Suppressor macrophage (primary cell): ENCODE results near the gene MTCL1.

Source experiments
- DNase-seq, 4 experiments: peaks; one replicate each; pipeline ENCODE4 v3.0.0-alpha.2; 2020 to 2022

The MTCL1 gene

GRCh38 chr18:8688216-8688800 lies 17.0 kb upstream of the MTCL1 start:
- DNase-seq = no peak

- no peak for DNase-seq
These were observed 16.5 kb upstream of the MTCL1 start for GRCh38 chr18:8688816-8689215.

GRCh38 chr18:8689517-8689916 lies 15.8 kb upstream of the MTCL1 start:
- DNase-seq = no peak

GRCh38 chr18:8694891-8695290 lies 10.5 kb upstream of the MTCL1 start:
- DNase-seq = no peak

GRCh38 chr18:8695932-8696517 lies 9.3 kb upstream of the MTCL1 start:
- peak in 2 of 4 experiments; percentile 11 to 13 for DNase-seq

GRCh38 chr18:8696749-8697211 lies 8.6 kb upstream of the MTCL1 start:
- DNase-seq = peak; percentile 71 to 88 (median 83)

- no peak for DNase-seq
These were observed 6.2 kb upstream of the MTCL1 start for GRCh38 chr18:8699126-8699525.

GRCh38 chr18:8699948-8700347 lies 5.4 kb upstream of the MTCL1 start:
- DNase-seq = peak; percentile 30 to 64 (median 52)

GRCh38 chr18:8701546-8702118 lies 3.7 kb upstream of the MTCL1 start:
- DNase-seq = no peak

- DNase-seq = no peak
These were observed 2.7 kb upstream of the MTCL1 start for GRCh38 chr18:8702668-8703067.

GRCh38 chr18:8703092-8703709 lies 2.2 kb upstream of the MTCL1 start:
- DNase-seq = peak; percentile 27 to 72 (median 60)

- DNase-seq = no peak
These were observed 1.5 kb upstream of the MTCL1 start for GRCh38 chr18:8703781-8704301.

GRCh38 chr18:8704361-8705237 lies 757 bp upstream of the MTCL1 start:
- peak; percentile 83 to 96 (median 90) for DNase-seq

- DNase-seq = peak in 3 of 4 experiments; percentile 17 to 60 (median 42)
These were observed 820 bp downstream of the MTCL1 start for GRCh38 chr18:8705961-8706790.

GRCh38 chr18:8706791-8707555 lies 1.6 kb downstream of the MTCL1 start:
- peak in 3 of 4 experiments; percentile 10 to 41 (median 38) for DNase-seq

GRCh38 chr18:8707556-8708300 lies 2.4 kb downstream of the MTCL1 start:
- DNase-seq = no peak

GRCh38 chr18:8708670-8709069 lies 3.3 kb downstream of the MTCL1 start:
- no peak for DNase-seq

- no peak for DNase-seq
These were observed 4.1 kb downstream of the MTCL1 start for GRCh38 chr18:8709248-8710059.

- no peak for DNase-seq
These were observed 6.4 kb downstream of the MTCL1 start for GRCh38 chr18:8711736-8712135.
